SK-N-SH treated with all-trans-retinoic acid at 6 μM for 48 hours (cell line): ENCODE results near the gene CSH1.

Experiments used
- ATAC-seq: fragments of 200-7000 bp; cut with Tn5 transposase; 3 replicates; pipeline ENCODE4 v1.9.1; 2020; ENCODE audit warnings: mild to moderate bottlenecking, moderate library complexity
- ARNTL ChIP-seq: fragments of 450-650 bp; formaldehyde crosslinking; IDR thresholded peaks from 2 replicates; pipeline ENCODE4 v1.5.0; 2020; ENCODE audit warnings: low read depth, mild to moderate bottlenecking, moderate library complexity, borderline replicate concordance
- BACH2 ChIP-seq: fragments of 250-450 bp; sonication (Bioruptor Pico); IDR thresholded peaks from 2 replicates; pipeline ENCODE4 v1.9.0; 2021; ENCODE audit warnings: mild to moderate bottlenecking, borderline replicate concordance
- CSDC2 ChIP-seq: fragments of 250-450 bp; sonication (Bioruptor Pico); IDR thresholded peaks from 2 replicates; pipeline ENCODE4 v1.5.0; 2020; ENCODE audit warnings: mild to moderate bottlenecking, moderate library complexity
- CSRNP3 ChIP-seq: fragments of 250-450 bp; sonication (Bioruptor Pico); IDR thresholded peaks from 2 replicates; pipeline ENCODE4 v1.5.1; 2021; ENCODE audit warnings: mild to moderate bottlenecking, moderate library complexity
- ESRRG ChIP-seq: fragments of 250-450 bp; sonication (Bioruptor Pico); IDR thresholded peaks from 2 replicates; pipeline ENCODE4 v1.6.1; 2021; ENCODE audit warnings: mild to moderate bottlenecking
- GLIS3 ChIP-seq: fragments of 250-450 bp; sonication (Bioruptor Pico); IDR thresholded peaks from 2 replicates; pipeline ENCODE4 v1.5.0; 2020; ENCODE audit warnings: mild to moderate bottlenecking, moderate library complexity
- ISL1 ChIP-seq: fragments of 250-450 bp; sonication (Bioruptor Pico); IDR thresholded peaks from 2 replicates; pipeline ENCODE4 v2.1.2; 2022; ENCODE audit warnings: mild to moderate bottlenecking, moderate library complexity
- OSR1 ChIP-seq: fragments of 250-450 bp; sonication (Bioruptor Pico); IDR thresholded peaks from 2 replicates; pipeline ENCODE4 v1.8.0; 2022; ENCODE audit warnings: moderate library complexity, mild to moderate bottlenecking, inconsistent platforms
- PPARA ChIP-seq: fragments of 250-450 bp; sonication (Bioruptor Pico); IDR thresholded peaks from 2 replicates; pipeline ENCODE4 v1.5.0; 2020; ENCODE audit warnings: mild to moderate bottlenecking, borderline replicate concordance
- SNAI2 ChIP-seq: fragments of 250-450 bp; sonication (Bioruptor Pico); IDR thresholded peaks from 2 replicates; pipeline ENCODE4 v1.5.0; 2020; ENCODE audit warnings: mild to moderate bottlenecking, moderate library complexity
- TCF4 ChIP-seq: fragments of 250-450 bp; sonication (Bioruptor Pico); IDR thresholded peaks from 2 replicates; pipeline ENCODE4 v1.8.0; 2021; ENCODE audit warnings: mild to moderate bottlenecking, moderate library complexity, borderline replicate concordance
- TOX ChIP-seq: fragments of 250-450 bp; sonication (Bioruptor Pico); IDR thresholded peaks from 2 replicates; pipeline ENCODE4 v1.8.0; 2021; ENCODE audit warnings: mild to moderate bottlenecking, moderate library complexity, borderline replicate concordance
- TSHZ2 ChIP-seq: fragments of 250-450 bp; sonication (Bioruptor Pico); IDR thresholded peaks from 2 replicates; pipeline ENCODE4 v1.5.0; 2020; ENCODE audit warnings: mild to moderate bottlenecking, moderate library complexity
- ZC3H10 ChIP-seq: fragments of 250-450 bp; sonication (Bioruptor Pico); IDR thresholded peaks from 2 replicates; pipeline ENCODE4 v1.5.1; 2021; ENCODE audit warnings: mild to moderate bottlenecking, moderate library complexity
- ZFP3 ChIP-seq: fragments of 250-450 bp; sonication (Bioruptor Pico); IDR thresholded peaks from 2 replicates; pipeline ENCODE4 v1.5.0; 2020; ENCODE audit warnings: mild to moderate bottlenecking, moderate library complexity
- ZFP30 ChIP-seq: fragments of 450-650 bp; formaldehyde crosslinking; IDR thresholded peaks from 2 replicates; pipeline ENCODE4 v1.5.0; 2022; ENCODE audit warnings: mild to moderate bottlenecking, moderate library complexity
- ZNF565 ChIP-seq: fragments of 450-650 bp; formaldehyde crosslinking; conservative IDR thresholded peaks from 2 replicates; pipeline ENCODE4 v1.5.0; 2020; ENCODE audit warnings: low read depth, mild to moderate bottlenecking, moderate library complexity
- ZNF70 ChIP-seq: fragments of 450-650 bp; formaldehyde crosslinking; IDR thresholded peaks from 2 replicates; pipeline ENCODE4 v1.5.0; 2020; ENCODE audit warnings: mild to moderate bottlenecking, moderate library complexity
- ZNF8 ChIP-seq: fragments of 450-650 bp; formaldehyde crosslinking; IDR thresholded peaks from 2 replicates; pipeline ENCODE4 v1.5.0; 2020; ENCODE audit warnings: mild to moderate bottlenecking, moderate library complexity
- TF ChIP-seq, protein P1 (sequence below): fragments of 250-450 bp; sonication (Bioruptor Pico); IDR thresholded peaks from 2 replicates; pipeline ENCODE4 v1.5.1; 2020; ENCODE audit warnings: low read depth, mild to moderate bottlenecking, moderate library complexity
- TF ChIP-seq, protein P2 (sequence below): fragments of 250-450 bp; sonication (Bioruptor Pico); IDR thresholded peaks from 2 replicates; pipeline ENCODE4 v1.8.0; 2020; ENCODE audit warnings: mild to moderate bottlenecking, moderate library complexity, borderline replicate concordance

The CSH1 gene

DNA sequence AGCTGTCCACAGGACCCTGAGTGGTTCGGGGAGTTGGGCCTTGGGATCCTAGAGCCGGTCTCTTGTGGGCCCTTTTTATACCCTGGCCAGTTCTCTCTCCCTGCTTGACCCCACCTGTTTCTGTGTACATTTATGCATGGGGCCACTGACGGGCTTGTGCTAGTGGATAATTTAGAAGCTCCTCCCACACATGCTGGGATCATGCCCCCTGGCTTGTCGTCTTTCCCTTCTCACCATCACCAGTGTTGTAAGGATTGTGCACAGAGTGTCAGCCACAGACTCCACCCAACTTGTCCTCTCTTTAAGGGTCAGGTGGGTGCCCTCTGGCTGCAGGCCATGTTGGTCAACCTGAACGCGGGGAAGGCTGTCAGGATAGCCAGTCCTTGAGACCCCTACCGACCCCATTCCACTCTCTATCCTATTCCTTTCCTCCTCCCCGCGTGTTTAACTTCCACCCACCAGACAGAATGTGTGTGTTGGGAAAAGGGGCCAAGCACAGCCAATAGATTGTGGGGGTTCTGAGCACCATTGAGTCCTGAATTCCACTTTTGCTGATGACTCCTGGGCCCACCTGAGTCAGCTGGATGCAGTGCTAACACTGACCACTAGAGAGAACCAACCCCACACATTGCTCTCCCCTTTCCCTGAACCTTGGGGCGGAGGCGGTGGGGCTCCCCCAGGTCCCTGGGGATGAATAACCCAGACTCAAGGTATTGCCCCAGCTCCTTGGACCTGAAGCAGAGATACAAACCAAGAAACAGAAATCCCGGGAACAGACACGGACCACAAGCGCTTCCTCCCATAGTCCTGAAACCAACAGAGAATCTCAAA is at the start of gene CSH1:
CSH1 (minus strand) TSS at position 51 of the 831 bp plus-strand sequence. CDS start 63 bp downstream, outside the sequence.
- peak; percentile 56; the same call in 1 of the 3 replicates for ATAC-seq

DNA sequence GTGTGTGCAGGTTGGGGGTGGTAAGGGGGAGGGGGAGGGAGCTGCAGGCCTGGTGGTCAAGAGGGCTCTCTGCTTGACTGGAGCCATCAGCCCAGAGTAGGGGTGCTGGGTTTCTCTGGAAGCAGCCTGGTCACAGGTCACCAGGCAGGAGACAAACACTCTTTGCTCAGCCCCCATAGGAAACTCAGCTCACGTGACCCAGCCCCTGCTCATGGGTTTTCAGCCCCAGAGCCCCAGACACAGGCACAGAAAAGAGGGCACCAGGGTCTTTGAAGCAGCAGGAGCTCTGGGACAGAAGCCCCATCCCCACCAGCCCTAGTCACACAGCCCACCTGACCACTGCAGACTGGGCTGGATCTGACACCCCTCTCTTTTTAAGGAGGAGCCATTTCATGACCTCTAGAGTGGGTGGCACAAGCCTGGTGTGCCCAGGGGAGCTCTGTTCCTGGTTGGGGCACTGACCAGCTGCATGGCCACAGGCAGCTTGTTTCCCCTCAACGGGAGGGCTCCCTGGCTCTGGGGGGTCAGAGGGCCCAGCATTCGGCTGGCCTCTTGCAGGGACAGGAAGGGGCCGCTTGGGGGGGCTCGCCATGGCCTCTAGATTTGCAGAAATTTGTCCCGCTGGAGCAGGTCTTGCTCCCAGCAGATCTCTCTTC is 49.5 kb upstream of the CSH1 start:
- TF ChIP-seq, protein P1, sequence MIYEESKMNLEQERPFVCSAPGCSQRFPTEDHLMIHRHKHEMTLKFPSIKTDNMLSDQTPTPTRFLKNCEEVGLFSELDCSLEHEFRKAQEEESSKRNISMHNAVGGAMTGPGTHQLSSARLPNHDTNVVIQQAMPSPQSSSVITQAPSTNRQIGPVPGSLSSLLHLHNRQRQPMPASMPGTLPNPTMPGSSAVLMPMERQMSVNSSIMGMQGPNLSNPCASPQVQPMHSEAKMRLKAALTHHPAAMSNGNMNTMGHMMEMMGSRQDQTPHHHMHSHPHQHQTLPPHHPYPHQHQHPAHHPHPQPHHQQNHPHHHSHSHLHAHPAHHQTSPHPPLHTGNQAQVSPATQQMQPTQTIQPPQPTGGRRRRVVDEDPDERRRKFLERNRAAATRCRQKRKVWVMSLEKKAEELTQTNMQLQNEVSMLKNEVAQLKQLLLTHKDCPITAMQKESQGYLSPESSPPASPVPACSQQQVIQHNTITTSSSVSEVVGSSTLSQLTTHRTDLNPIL (CRISPR knock-in tag) = no peak
- TF ChIP-seq ZNF565 (CRISPR knock-in tag) (no peak), CSDC2 (no peak), ARNTL (CRISPR knock-in tag) (no peak), ZNF8 (no peak), ISL1 (CRISPR knock-in tag) (no peak), TOX (no peak), ESRRG (CRISPR knock-in tag) (no peak), PPARA (CRISPR knock-in tag) (no peak), GLIS3 (CRISPR knock-in tag) (no peak), BACH2 (CRISPR knock-in tag) (no peak), ZC3H10 (CRISPR knock-in tag) (no peak), SNAI2 (CRISPR knock-in tag) (no peak), ZFP30 (CRISPR knock-in tag) (no peak), ZNF70 (CRISPR knock-in tag) (no peak), ZFP3 (CRISPR knock-in tag) (no peak), TCF4 (CRISPR knock-in tag) (no peak), CSRNP3 (CRISPR knock-in tag) (no peak)
- TF ChIP-seq, protein P2, sequence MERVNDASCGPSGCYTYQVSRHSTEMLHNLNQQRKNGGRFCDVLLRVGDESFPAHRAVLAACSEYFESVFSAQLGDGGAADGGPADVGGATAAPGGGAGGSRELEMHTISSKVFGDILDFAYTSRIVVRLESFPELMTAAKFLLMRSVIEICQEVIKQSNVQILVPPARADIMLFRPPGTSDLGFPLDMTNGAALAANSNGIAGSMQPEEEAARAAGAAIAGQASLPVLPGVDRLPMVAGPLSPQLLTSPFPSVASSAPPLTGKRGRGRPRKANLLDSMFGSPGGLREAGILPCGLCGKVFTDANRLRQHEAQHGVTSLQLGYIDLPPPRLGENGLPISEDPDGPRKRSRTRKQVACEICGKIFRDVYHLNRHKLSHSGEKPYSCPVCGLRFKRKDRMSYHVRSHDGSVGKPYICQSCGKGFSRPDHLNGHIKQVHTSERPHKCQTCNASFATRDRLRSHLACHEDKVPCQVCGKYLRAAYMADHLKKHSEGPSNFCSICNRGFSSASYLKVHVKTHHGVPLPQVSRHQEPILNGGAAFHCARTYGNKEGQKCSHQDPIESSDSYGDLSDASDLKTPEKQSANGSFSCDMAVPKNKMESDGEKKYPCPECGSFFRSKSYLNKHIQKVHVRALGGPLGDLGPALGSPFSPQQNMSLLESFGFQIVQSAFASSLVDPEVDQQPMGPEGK (CRISPR knock-in tag) = no peak
- ATAC-seq = no peak

DNA sequence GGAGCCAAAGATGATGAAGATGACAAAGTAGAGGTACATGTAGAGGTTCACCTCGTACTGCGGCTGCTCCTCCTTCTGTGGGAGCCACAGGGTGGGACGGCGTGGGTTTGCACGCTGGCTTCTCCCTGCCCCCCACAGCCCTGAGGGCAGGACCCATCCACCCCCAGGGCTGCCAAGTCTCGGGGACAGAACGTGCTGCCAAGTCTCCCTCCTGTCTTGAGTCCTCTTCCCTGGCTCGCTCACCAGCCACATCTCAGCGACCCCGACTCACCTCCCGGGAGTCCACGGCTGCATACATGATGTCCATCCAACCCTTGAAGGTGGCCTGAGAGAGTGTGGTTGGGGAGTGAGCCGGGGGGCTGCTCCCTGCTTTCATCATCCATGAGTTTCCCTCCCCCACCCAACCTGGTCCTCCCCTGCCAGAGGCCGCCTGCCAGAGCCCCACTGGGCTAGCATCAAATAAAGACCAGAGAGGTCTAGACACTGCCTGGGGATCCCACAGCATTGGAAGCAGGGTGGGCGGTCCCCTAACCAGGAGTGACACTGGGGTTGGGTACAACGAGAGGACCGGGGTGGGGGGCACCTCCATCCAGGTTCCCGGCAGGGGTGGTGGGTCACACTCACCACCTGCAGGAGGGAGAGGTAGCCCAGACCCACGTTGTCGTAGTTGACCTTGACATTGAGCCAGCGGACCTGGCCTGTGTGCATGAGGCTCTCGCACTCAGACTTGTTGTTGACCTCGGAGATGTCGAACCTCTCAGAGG is 48.5 kb upstream of the CSH1 start:
- TF ChIP-seq OSR1 (CRISPR knock-in tag) = no peak
- no peak for TF ChIP-seq ZC3H10 (CRISPR knock-in tag)
- no peak for TF ChIP-seq TCF4 (CRISPR knock-in tag)

DNA sequence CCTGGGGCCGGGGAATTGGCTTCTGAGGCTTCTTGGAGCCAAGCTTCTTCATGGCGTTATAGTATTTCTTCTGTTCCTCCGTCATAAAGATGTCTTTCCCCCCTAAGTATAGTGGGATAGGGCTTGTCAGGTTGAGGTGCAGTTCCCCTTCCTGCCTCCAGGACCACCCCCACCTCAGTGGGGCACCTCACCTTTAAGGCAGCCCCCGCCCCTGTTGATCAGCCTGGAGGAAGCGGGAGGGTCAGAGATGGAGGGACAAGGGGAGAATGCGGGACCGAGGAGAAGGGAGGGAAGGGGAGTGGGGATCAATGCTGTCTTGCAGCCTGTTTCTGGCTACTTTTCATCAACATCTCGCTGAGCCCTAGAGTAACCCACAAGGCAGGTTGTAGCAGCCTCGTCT is 47.4 kb upstream of the CSH1 start:
- TF ChIP-seq GLIS3 (CRISPR knock-in tag) = no peak
- TF ChIP-seq TCF4 (CRISPR knock-in tag) = no peak
- TF ChIP-seq, protein P1 (CRISPR knock-in tag) = no peak
- no peak for TF ChIP-seq ZFP3 (CRISPR knock-in tag)
- no peak for TF ChIP-seq BACH2 (CRISPR knock-in tag)
- TF ChIP-seq ISL1 (CRISPR knock-in tag) = no peak
- TF ChIP-seq CSDC2 = no peak
- TF ChIP-seq ZC3H10 (CRISPR knock-in tag) = no peak
- TF ChIP-seq CSRNP3 (CRISPR knock-in tag) = no peak
- TF ChIP-seq ARNTL (CRISPR knock-in tag) = no peak
- no peak for TF ChIP-seq TSHZ2 (CRISPR knock-in tag)
- TF ChIP-seq ZNF565 (CRISPR knock-in tag) = no peak
- no peak for ATAC-seq

More for the DNA sequence above, 48.5 kb upstream of the CSH1 start:
- no peak for ATAC-seq
